Endothelial cell (in vitro differentiated cells): ENCODE measurements around the gene RBPMS2. TPM values are rescaled to one million over a fixed set of nuclear protein-coding genes. Genes with fewer than 3 reads are reported as not detected.

Experiments used
- DNase-seq: peaks from one replicate; pipeline ENCODE4 v3.0.0; 2021; ENCODE audit warnings: low spot score
- H3K27ac Mint-ChIP-seq: one replicate; pipeline ENCODE4 v1.8.0; 2021; ENCODE audit warnings: mixed read lengths, inconsistent platforms; ENCODE audit not compliant: unreplicated experiment
- H3K27me3 Mint-ChIP-seq: one replicate; pipeline ENCODE4 v1.8.0; 2021; ENCODE audit warnings: mild to moderate bottlenecking, moderate library complexity, mixed read lengths, inconsistent platforms; ENCODE audit not compliant: unreplicated experiment
- H3K36me3 Mint-ChIP-seq: one replicate; pipeline ENCODE4 v1.8.0; 2021; ENCODE audit warnings: mild to moderate bottlenecking, low read depth, mixed read lengths, inconsistent platforms; ENCODE audit not compliant: unreplicated experiment
- H3K4me1 Mint-ChIP-seq: one replicate; pipeline ENCODE4 v1.8.0; 2021; ENCODE audit warnings: mild to moderate bottlenecking, mixed read lengths, inconsistent platforms; ENCODE audit not compliant: unreplicated experiment
- H3K4me3 Mint-ChIP-seq: one replicate; pipeline ENCODE4 v1.8.0; 2021; ENCODE audit warnings: mild to moderate bottlenecking, mixed read lengths, inconsistent platforms; ENCODE audit not compliant: unreplicated experiment
- H3K9me3 Mint-ChIP-seq: one replicate; pipeline ENCODE4 v1.8.0; 2021; ENCODE audit warnings: mixed read lengths, inconsistent platforms; ENCODE audit not compliant: unreplicated experiment
- CTCF ChIP-seq: fragments of 200-600 bp; sonication (generic); IDR thresholded peaks from one replicate; pipeline ENCODE4 v1.5.0; 2021; ENCODE audit warnings: antibody characterized with exemption; ENCODE audit not compliant: unreplicated experiment
- total RNA-seq: library from RNA; stranded (reverse); fragmentation: NEBNext Ultra II Directional; extraction: Animal tissue kit (Norgen Biotek cat#: 25700); gene quantifications from one replicate; pipeline ENCODE4 v1.2.1, GENCODE V29; 2021; ENCODE audit not compliant: unreplicated experiment

RBPMS2 gene
- total RNA-seq, 1 donor from 2014 or later, result 24.0 TPM

DNA sequence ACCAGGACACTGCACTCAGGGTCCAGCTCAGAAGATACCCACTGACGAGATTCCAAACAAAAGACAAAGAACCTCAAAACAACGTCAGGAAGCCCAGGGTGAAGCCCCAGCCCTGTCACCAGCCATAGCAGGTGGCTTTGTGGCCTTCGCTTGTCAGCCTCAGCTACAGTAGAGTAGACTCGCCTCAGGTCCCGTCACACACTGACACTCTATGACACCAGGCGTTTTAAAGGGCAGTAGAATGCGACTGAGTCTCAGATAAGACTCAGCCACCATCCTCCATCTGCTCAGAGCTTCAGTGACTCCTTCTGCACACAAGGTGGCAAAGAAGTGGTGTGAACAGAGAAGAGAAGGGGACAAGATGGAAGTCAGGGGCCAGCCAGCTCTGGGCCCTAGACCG lies 12.8 kb downstream of the RBPMS2 start:
- peak overlapping the region; percentile 36 for H3K27ac Mint-ChIP-seq
- H3K27me3 Mint-ChIP-seq, result peaks cover 2% of the 10 kb centered on the region
- no peak for DNase-seq
- H3K9me3 Mint-ChIP-seq, result no peaks in the 10 kb centered on the region
- H3K4me1 Mint-ChIP-seq, result peaks cover 6% of the 10 kb centered on the region
- no peaks in the 10 kb centered on the region for H3K36me3 Mint-ChIP-seq
- no peak for TF ChIP-seq CTCF
- no peak overlapping the region for H3K4me3 Mint-ChIP-seq

DNA sequence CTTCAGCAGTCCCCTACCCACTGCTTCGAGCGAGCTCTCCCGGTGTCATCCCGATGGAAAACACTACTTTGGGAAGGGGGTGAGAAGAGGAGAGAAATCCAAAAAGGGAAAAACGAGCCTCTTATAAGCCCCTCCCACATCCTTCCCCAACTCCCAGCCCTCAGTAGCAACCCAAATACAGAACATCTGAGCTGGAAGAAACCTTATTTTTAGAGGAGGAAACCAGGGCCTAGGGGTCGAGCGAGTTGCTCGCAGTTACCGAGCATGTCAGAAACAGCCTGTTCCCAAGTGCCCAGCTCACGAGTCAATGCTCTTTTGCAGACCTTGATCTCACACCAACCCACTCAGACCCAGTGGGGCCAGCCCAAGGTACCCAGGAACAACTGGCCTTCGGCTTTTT lies 14.2 kb downstream of the RBPMS2 start:
- H3K36me3 Mint-ChIP-seq, result no peaks in the 10 kb centered on the region
- H3K4me1 Mint-ChIP-seq, result peaks cover 6% of the 10 kb centered on the region
- no peaks in the 10 kb centered on the region for H3K9me3 Mint-ChIP-seq
- no peak for TF ChIP-seq CTCF
- no peak for DNase-seq
- H3K27me3 Mint-ChIP-seq, result peaks cover 2% of the 10 kb centered on the region
- H3K4me3 Mint-ChIP-seq, result no peak overlapping the region
- no peak overlapping the region for H3K27ac Mint-ChIP-seq

DNA sequence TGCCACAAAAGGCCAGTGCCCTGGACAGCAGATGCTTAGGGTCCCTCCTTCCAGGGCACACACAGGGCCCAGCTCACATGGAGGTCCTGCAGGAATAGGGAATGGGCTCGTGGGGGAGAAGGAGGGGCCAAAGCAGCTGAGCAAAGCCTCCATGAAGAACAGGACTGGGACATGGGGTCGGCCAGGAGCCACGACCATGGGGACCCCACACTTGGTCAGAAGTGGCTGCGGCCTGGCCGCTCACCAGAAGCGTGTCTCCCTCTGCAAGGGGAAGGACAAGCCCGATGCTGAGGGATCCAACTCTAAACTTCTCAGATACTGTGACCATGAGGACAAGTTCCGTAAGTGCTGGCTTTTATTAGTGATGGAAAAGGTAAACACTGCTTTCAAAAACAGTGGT lies 15.3 kb downstream of the RBPMS2 start:
- Mint-ChIP-seq H3K27me3 (peaks cover 2% of the 10 kb centered on the region), H3K36me3 (no peaks in the 10 kb centered on the region), H3K27ac (no peak overlapping the region), H3K4me1 (peaks cover 7% of the 10 kb centered on the region), H3K4me3 (no peak overlapping the region), H3K9me3 (no peaks in the 10 kb centered on the region)
- no peak for TF ChIP-seq CTCF
- DNase-seq, result no peak

- no peak overlapping the region for H3K4me3 Mint-ChIP-seq
- no peak for TF ChIP-seq CTCF
- H3K36me3 Mint-ChIP-seq, result no peaks in the 10 kb centered on the region
- H3K9me3 Mint-ChIP-seq, result no peaks in the 10 kb centered on the region
- H3K27ac Mint-ChIP-seq, result no peak overlapping the region
- peaks cover 5% of the 10 kb centered on the region for H3K4me1 Mint-ChIP-seq
- H3K27me3 Mint-ChIP-seq, result no peaks in the 10 kb centered on the region
- DNase-seq, result no peak
Measured at GRCh38 chr15:64755427-64755940, 19.9 kb downstream of the RBPMS2 start.

DNA sequence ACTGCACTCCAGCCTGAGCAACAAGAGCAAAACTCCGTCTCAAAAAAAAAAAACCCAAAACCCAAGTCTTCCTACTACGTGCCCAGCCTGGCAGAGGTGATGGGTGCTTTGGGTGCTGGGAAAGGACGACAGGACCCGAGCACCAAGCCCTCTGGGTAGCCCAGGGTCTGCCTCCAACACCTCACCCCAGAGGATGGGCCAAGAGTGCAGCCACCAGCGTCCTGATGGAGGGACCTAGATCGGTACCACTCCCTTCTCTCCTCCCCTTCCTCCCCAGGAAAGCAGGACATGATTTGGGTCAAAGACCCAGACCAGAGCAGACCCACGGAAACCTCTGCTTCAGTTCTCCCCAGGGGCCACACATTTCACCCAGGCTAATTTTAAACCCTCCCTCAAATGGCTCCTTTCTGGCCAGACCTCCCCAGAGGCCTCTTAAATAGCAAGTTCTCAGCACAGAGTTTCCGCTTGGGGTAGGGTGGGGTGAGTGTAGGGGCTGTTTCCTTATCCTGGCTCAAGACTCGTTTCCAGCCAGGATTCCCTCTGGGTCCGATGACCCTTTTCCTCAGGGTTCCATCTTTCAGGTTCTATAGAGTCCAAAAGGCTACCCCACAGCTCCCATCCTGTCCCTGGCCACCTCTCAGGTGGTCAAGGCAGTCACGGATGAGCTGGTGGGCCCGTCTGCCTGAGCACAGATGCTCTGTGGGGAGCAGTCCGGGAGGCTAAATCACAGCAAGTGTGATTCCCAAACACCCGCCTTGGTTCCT lies 20.5 kb downstream of the RBPMS2 start:
- peaks cover 5% of the 10 kb centered on the region for H3K4me1 Mint-ChIP-seq

More for the DNA sequence above, 20.5 kb downstream of the RBPMS2 start:
- Mint-ChIP-seq H3K9me3 (no peaks in the 10 kb centered on the region), H3K4me3 (no peak overlapping the region), H3K27ac (no peak overlapping the region), H3K27me3 (no peaks in the 10 kb centered on the region), H3K36me3 (no peaks in the 10 kb centered on the region)
- DNase-seq, result no peak
- TF ChIP-seq CTCF, result no peak
